Adrenal gland (tissue), 5 donors: ENCODE measurements around the gene MAT2A.

Experiments
- CTCF ChIP-seq, 6 experiments: fragments of 450-650 bp in 4 of 6; fragments of 200-600 bp in 2 of 6; sonication (generic) in 1 of 6; IDR thresholded peaks; 1 replicate in 5 of 6; 2 replicates in 1 of 6; pipeline versions ENCODE4 v1.5.1 to v1.8.0; 2016 to 2021; ENCODE audit warnings: antibody characterized with exemption in 6 of 6, mild to moderate bottlenecking in 2 of 6, moderate library complexity in 1 of 6
- POLR2A ChIP-seq, 2 donors: fragments of 450-650 bp; IDR thresholded peaks; one replicate each; pipeline ENCODE4 v1.6.1; 2017; ENCODE audit warnings: antibody characterized with exemption in 2 of 2, mild to moderate bottlenecking in 2 of 2, moderate library complexity in 1 of 2
- donor health status: DM: no; HTN: no; CAD: no.

GRCh38 chr2:85564144-85564563 lies 25.2 kb downstream of the MAT2A start:
- TF ChIP-seq CTCF (IDR thresholded peaks at IDR 0.05) (no peak), POLR2A (IDR thresholded peaks at IDR 0.05) (no peak)
